ENCODE data around the gene TNN. TPM values are rescaled to one million over a fixed set of nuclear protein-coding genes. Genes with fewer than 3 reads are reported as not detected.
A peak's percentile ranks its signal among the peaks of the same experiment; 100 is the strongest.

Gene TNN
- total and polyA plus RNA-seq, 11 donors, result 0.03 to 0.59 (median 0.12) TPM; not detected in 3

DNA sequence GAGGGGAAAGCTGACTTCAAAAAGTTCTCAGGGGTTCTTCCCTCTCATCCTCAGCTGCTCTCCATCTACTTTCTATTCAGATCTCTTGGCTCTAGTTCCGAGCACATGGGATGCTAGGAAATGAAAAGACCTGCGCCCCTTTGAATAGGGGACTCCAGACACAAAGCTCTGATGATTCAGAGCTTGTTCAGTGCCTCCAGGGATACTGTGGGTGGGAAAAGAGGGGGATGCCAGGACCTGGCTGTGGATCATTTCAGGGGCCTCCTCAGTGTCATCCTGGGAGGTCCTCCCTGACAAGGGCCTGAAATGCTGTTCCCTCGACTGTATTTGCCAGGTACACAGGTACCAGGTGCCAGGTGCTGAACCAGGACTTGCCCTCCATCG is 125.9 kb downstream of the TNN start:
- peaks cover 0 to 48% (median 27%) of the 10 kb centered on the region in 12 donors for H3K4me1 ChIP-seq
- H3K9me3 ChIP-seq, result no peaks in the 10 kb centered on the region
- H3K27me3 ChIP-seq, result no peaks in the 10 kb centered on the region
- H3K4me3 ChIP-seq, result peak overlapping the region; percentile 57 to 93 (median 74)
- peak in 2 of 5 donors; percentile 16 to 59 for DNase-seq
- intact Hi-C loops (cut with DNase I), result loop anchor here in 4 of 10 donors (5.0 kb wide), 3 partner anchors 36 to 79 kb away; no protein-coding TSS in a partner anchor
- peak in 3 of 4 donors; percentile 14 to 65 (median 24) for ATAC-seq
- 58 to 76% (median 61%) methylated on average over 4 of the region's 4 CpGs for WGBS, 4 donors
- H3K27ac ChIP-seq, result peak overlapping the region; percentile 84 to 95 (median 90)
- no peak for TF ChIP-seq POLR2A (IDR thresholded peaks at IDR 0.05)
- TF ChIP-seq, protein P1, sequence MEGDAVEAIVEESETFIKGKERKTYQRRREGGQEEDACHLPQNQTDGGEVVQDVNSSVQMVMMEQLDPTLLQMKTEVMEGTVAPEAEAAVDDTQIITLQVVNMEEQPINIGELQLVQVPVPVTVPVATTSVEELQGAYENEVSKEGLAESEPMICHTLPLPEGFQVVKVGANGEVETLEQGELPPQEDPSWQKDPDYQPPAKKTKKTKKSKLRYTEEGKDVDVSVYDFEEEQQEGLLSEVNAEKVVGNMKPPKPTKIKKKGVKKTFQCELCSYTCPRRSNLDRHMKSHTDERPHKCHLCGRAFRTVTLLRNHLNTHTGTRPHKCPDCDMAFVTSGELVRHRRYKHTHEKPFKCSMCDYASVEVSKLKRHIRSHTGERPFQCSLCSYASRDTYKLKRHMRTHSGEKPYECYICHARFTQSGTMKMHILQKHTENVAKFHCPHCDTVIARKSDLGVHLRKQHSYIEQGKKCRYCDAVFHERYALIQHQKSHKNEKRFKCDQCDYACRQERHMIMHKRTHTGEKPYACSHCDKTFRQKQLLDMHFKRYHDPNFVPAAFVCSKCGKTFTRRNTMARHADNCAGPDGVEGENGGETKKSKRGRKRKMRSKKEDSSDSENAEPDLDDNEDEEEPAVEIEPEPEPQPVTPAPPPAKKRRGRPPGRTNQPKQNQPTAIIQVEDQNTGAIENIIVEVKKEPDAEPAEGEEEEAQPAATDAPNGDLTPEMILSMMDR (IDR thresholded peaks at IDR 0.05), result no peak
- H3K36me3 ChIP-seq, result peaks cover 0 to 3% (median 0%) of the 10 kb centered on the region in 9 donors

DNA sequence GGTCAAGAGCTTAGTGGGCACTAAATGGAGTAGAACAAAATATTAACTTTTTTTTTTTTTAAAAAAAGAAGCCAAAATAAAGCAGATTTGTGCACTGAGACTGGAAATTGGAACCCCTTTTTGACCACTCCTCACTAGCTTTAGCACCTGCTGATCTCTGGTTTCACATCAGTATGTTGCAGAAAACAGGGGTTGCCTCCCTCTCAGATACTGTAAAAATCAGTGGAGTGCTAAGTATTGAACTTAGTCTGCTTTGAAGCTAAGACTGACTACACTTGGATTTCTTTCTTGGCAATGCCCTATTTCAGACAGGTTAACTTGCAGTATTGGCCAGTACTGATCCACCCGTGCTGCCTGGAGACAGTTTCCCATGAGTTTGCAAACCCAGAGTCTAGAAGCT is 127.6 kb downstream of the TNN start:
- 0 to 1% (median 0%) methylated on average over 1 of the region's 1 CpG for WGBS, 4 donors
- no peak overlapping the region for H3K27ac ChIP-seq
- DNase-seq, result no peak
- intact Hi-C loops (cut with DNase I), result no loop called here
- no peak for ATAC-seq
- no peaks in the 10 kb centered on the region for H3K27me3 ChIP-seq
- H3K4me3 ChIP-seq, result no peak overlapping the region
- H3K9me3 ChIP-seq, result no peaks in the 10 kb centered on the region
- H3K4me1 ChIP-seq, result peaks cover 0 to 35% (median 20%) of the 10 kb centered on the region in 12 donors
- TF ChIP-seq POLR2A (IDR thresholded peaks at IDR 0.05), result no peak
- TF ChIP-seq, protein P1 (IDR thresholded peaks at IDR 0.05), result no peak
- no peaks in the 10 kb centered on the region for H3K36me3 ChIP-seq

DNA sequence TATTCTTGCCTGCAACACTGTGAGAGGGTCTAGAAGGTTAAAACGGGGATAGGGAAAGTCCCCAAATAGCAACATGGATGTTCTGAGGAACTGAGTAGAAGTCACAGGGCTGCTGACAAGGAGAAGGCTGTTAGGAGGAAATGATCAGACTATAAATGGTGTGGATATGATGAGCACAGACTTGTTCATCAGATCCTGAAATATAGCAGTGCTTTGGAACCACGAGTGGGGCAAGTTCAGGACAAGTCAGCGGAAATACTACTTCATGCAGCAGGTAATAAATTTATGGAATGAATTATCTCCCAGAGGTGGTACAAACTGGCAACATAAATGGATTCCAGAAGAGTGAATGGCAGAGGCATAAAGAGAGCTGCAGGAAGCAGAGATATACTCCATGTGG is 128.2 kb downstream of the TNN start:
- TF ChIP-seq, protein P1 (IDR thresholded peaks at IDR 0.05), result no peak
- TF ChIP-seq POLR2A (IDR thresholded peaks at IDR 0.05), result no peak
- H3K27me3 ChIP-seq, result no peaks in the 10 kb centered on the region
- H3K36me3 ChIP-seq, result no peaks in the 10 kb centered on the region
- DNase-seq (no peak), ATAC-seq (no peak)
- 66 to 76% (median 74%) methylated on average over 3 of the region's 3 CpGs for WGBS, 4 donors
- H3K27ac ChIP-seq, result no peak overlapping the region
- intact Hi-C loops (cut with DNase I), result no loop called here
- H3K4me3 ChIP-seq, result no peak overlapping the region
- H3K4me1 ChIP-seq, result peaks cover 0 to 35% (median 21%) of the 10 kb centered on the region in 12 donors
- no peaks in the 10 kb centered on the region for H3K9me3 ChIP-seq

DNA sequence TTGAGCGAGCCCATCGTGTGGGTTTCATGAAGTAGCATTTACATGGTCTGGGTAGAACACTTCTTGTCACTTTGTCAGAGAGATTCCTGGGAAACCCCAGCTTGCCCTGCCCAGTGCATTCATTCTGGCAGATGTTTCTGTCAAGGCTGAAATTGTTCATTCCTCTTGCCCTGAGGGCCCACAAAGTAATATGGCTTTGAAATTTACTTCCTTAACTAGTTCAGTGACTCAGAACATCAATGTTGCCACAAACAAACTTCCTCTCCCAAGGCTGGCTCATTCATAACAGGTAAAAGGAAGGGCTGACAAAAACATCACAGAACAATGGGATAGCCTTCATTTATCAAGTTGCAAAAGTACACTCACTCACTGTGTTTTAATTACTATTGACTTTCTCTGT is 129.9 kb downstream of the TNN start:
- H3K9me3 ChIP-seq, result no peaks in the 10 kb centered on the region
- no peak for ATAC-seq
- intact Hi-C loops (cut with DNase I), result no loop called here

More for the DNA sequence above, 129.9 kb downstream of the TNN start:
- Histone ChIP-seq H3K27ac (peak overlapping the region in 3 of 12 donors; percentile 26 to 61 (median 41)), H3K4me1 (peaks cover 0 to 36% (median 23%) of the 10 kb centered on the region in 12 donors), H3K27me3 (no peaks in the 10 kb centered on the region), H3K4me3 (no peak overlapping the region), H3K36me3 (no peaks in the 10 kb centered on the region)
- TF ChIP-seq POLR2A (IDR thresholded peaks at IDR 0.05), result no peak
- TF ChIP-seq, protein P1 (IDR thresholded peaks at IDR 0.05), result no peak
- 74 to 87% (median 83%) methylated on average over 2 of the region's 2 CpGs for WGBS, 4 donors
- DNase-seq, result no peak

Other genes with a start within 250 kb of the TNN start
- 10 to 100 TPM; 41.0 to 86.3 (median 54.6) TPM for gene CACYBP, start 67.9 kb upstream of the TNN start, total RNA-seq
- 100 to 1,000 TPM in 1 of 2 donors, 10 to 100 TPM in 1; 30.1 to 170 TPM for gene CACYBP, start 67.9 kb upstream of the TNN start, polyA plus RNA-seq
- 10 to 100 TPM; 15.5 to 27.0 (median 22.7) TPM for gene MRPS14, start 44.4 kb upstream of the TNN start, total RNA-seq
- gene MRPS14, start 44.4 kb upstream of the TNN start, polyA plus RNA-seq, result 10 to 100 TPM; 12.4 to 25.0 TPM
- gene KIAA0040, start 124.9 kb downstream of the TNN start, total RNA-seq, result 10 to 100 TPM; 10.0 to 45.3 (median 12.9) TPM
- gene KIAA0040, start 124.9 kb downstream of the TNN start, polyA plus RNA-seq, result 10 to 100 TPM in 1 of 2 donors, 1 to 10 TPM in 1; 4.8 to 16.0 TPM

All from heart left ventricle (tissue), 16 donors.